ENCODE data around the gene SETD3.

- TF ChIP-seq CTCF (IDR thresholded peaks at IDR 0.05) (no peak), POLR2A (IDR thresholded peaks at IDR 0.05) (no peak)
Measured at GRCh38 chr14:99350751-99351150, 129.9 kb downstream of the SETD3 start.
